Measurements from ENCODE around the gene TRIM56.
"Not testable (repeated sequence)": the region's sequence is repeated elsewhere in the genome, so short reads cannot be mapped to it uniquely, and the experiment has no call there.

Gene TRIM56

DNA sequence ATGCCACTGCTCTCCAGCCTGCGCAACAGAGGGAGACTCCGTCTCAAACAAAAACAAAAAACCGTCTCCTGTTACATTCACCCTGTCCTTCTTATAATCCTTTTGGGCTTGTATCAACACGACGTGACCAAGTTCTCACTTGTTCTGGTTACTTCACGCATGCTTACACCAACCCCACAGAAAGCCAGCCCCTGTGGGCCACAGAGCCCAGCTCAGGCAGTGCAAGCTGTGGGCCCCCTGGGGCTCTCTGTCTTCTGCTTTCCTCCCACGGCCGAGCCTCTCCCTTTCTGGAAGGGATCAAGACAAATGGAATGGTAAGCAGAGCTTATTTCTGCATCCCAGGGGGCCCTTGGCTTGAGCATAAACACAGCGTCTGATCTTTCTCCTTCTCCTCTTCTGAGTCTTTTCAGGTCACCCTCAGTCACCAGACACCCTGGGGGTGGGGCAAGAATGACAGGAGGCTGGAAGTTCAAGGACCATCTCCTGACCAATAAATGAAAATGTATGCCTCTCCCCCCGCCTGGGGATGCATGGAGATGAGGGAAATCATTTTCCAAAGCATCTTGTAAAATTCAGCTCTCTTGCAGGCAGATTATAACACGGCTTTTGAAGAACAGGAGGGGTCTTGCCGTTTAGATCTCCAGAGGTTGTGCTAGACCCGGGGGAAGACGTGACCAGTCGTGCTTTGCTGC, 19.0 kb upstream of the TRIM56 start:
- peaks cover 13% of the 10 kb centered on the region for H3K4me1 ChIP-seq (ENCODE audit: insufficient read depth, insufficient read length)
- no peak for DNase-seq (ENCODE audit: low read depth, low spot score)
- H3K4me3 ChIP-seq (ENCODE audit: insufficient read length, low read depth) = no peak overlapping the region
- peak overlapping the region; percentile 33 for H3K9ac ChIP-seq (ENCODE audit: insufficient read length, low read depth)
- H3K9me3 ChIP-seq (ENCODE audit: insufficient read depth, low read length) = no peaks in the 10 kb centered on the region
- TF ChIP-seq YY1 (IDR thresholded peaks at IDR 0.05; ENCODE audit: insufficient read depth, insufficient read length) (no peak), SUZ12 (IDR thresholded peaks at IDR 0.05; ENCODE audit: extremely low read depth, insufficient read depth, insufficient read length) (no peak), ZNF274 (IDR thresholded peaks at IDR 0.05; ENCODE audit: low read depth, low read length) (no peak)
- H3K27me3 ChIP-seq (ENCODE audit: insufficient read depth, insufficient read length) = no peaks in the 10 kb centered on the region
- no peaks in the 10 kb centered on the region for H3K36me3 ChIP-seq (ENCODE audit: insufficient read depth, insufficient read length, low read length)

GRCh38 chr7:101066833-101067177, 18.5 kb upstream of the TRIM56 start:
- DNase-seq (ENCODE audit: low read depth, low spot score) = no peak
- Histone ChIP-seq H3K9me3 (ENCODE audit: insufficient read depth, low read length) (no peaks in the 10 kb centered on the region), H3K4me3 (ENCODE audit: insufficient read length, low read depth) (no peak overlapping the region), H3K9ac (ENCODE audit: insufficient read length, low read depth) (peak overlapping the region; percentile 33), H3K36me3 (ENCODE audit: insufficient read depth, insufficient read length, low read length) (no peaks in the 10 kb centered on the region), H3K27me3 (ENCODE audit: insufficient read depth, insufficient read length) (no peaks in the 10 kb centered on the region), H3K4me1 (ENCODE audit: insufficient read depth, insufficient read length) (peaks cover 13% of the 10 kb centered on the region)
- TF ChIP-seq ZNF274 (IDR thresholded peaks at IDR 0.05; ENCODE audit: low read depth, low read length) = no peak
- TF ChIP-seq SUZ12 (IDR thresholded peaks at IDR 0.05; ENCODE audit: extremely low read depth, insufficient read depth, insufficient read length) = no peak
- TF ChIP-seq YY1 (IDR thresholded peaks at IDR 0.05; ENCODE audit: insufficient read depth, insufficient read length) = no peak

DNA sequence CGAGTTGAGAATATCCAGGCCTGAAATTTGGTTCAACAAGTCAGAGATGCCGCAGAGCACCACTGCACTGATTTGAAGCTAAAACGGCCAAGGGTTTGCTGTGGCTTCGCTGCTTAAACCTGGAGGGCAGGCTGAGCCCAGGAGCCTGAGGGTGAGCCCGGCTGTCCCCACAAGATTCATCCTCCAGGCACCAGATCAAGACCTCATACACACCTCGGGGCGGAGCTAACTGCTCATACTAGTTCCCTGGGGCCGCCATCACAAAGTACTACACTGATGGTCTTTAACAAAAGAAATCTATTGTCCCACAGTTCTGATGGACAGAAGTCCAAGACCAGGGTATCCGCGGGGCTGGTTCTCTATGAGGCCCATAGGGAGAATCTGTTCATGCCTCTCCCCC, 16.9 kb upstream of the TRIM56 start:
- H3K4me1 ChIP-seq (ENCODE audit: insufficient read depth, insufficient read length) = peaks cover 13% of the 10 kb centered on the region
- no peak overlapping the region for H3K4me3 ChIP-seq (ENCODE audit: insufficient read length, low read depth)
- DNase-seq (ENCODE audit: low read depth, low spot score) = no peak
- no peaks in the 10 kb centered on the region for H3K9me3 ChIP-seq (ENCODE audit: insufficient read depth, low read length)
- H3K36me3 ChIP-seq (ENCODE audit: insufficient read depth, insufficient read length, low read length) = no peaks in the 10 kb centered on the region
- H3K9ac ChIP-seq (ENCODE audit: insufficient read length, low read depth) = no peak overlapping the region
- no peaks in the 10 kb centered on the region for H3K27me3 ChIP-seq (ENCODE audit: insufficient read depth, insufficient read length)
- no peak for TF ChIP-seq SUZ12 (IDR thresholded peaks at IDR 0.05; ENCODE audit: extremely low read depth, insufficient read depth, insufficient read length)
- TF ChIP-seq YY1 (IDR thresholded peaks at IDR 0.05; ENCODE audit: insufficient read depth, insufficient read length) = no peak
- no peak for TF ChIP-seq ZNF274 (IDR thresholded peaks at IDR 0.05; ENCODE audit: low read depth, low read length)

DNA sequence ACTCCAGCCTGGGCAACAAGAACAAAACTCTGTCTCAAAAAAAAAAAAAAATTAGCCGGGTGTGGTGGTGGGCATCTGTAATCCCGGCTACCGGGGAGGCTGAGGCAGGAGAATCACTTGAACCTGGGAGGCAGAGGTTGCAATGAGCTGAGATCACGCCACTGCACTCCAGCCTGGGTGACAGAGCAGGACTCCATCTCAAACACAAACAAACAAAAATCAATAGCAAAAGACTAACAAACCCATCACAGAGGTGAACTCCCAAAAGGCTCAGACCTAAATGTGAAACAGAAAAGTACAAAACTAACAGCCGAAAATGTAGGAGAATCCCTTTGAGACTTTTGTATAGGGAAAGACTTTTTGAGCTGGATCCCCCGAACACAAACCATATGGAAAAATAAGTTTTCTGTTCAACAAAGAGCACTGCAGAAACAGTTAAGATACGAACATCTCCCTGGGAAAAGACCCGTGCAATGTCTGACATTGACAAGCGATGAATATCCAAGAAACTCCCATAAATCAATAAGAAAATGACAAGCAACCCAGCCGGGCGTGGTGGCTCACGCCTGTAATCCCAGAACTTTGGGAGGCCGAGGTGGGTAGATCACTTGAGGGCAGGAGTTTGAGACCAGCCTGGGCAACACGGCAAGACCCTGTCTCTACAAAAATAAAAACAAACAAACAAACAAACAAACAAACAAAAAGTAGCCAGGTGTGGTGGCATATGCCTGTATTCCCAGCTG, 13.7 kb upstream of the TRIM56 start:
- peaks cover 11% of the 10 kb centered on the region for H3K4me1 ChIP-seq (ENCODE audit: insufficient read depth, insufficient read length)
- not testable (repeated sequence) for H3K27me3 ChIP-seq (ENCODE audit: insufficient read depth, insufficient read length); H3K36me3 ChIP-seq (ENCODE audit: insufficient read depth, insufficient read length, low read length); H3K4me3 ChIP-seq (ENCODE audit: insufficient read length, low read depth); H3K9ac ChIP-seq (ENCODE audit: insufficient read length, low read depth); H3K9me3 ChIP-seq (ENCODE audit: insufficient read depth, low read length); DNase-seq (ENCODE audit: low read depth, low spot score)

- H3K4me3 ChIP-seq (ENCODE audit: insufficient read length, low read depth) = no peak overlapping the region
- H3K9me3 ChIP-seq (ENCODE audit: insufficient read depth, low read length) = no peaks in the 10 kb centered on the region
- H3K9ac ChIP-seq (ENCODE audit: insufficient read length, low read depth) = no peak overlapping the region
- DNase-seq (ENCODE audit: low read depth, low spot score) = no peak
- H3K4me1 ChIP-seq (ENCODE audit: insufficient read depth, insufficient read length) = peaks cover 7% of the 10 kb centered on the region
- no peak for TF ChIP-seq SUZ12 (IDR thresholded peaks at IDR 0.05; ENCODE audit: extremely low read depth, insufficient read depth, insufficient read length)
- no peak for TF ChIP-seq YY1 (IDR thresholded peaks at IDR 0.05; ENCODE audit: insufficient read depth, insufficient read length)
- no peak for TF ChIP-seq ZNF274 (IDR thresholded peaks at IDR 0.05; ENCODE audit: low read depth, low read length)
- no peaks in the 10 kb centered on the region for H3K36me3 ChIP-seq (ENCODE audit: insufficient read depth, insufficient read length, low read length)
- H3K27me3 ChIP-seq (ENCODE audit: insufficient read depth, insufficient read length) = peaks cover 5% of the 10 kb centered on the region
Observed at GRCh38 chr7:101075646-101076045, 9.6 kb upstream of the TRIM56 start.

DNA sequence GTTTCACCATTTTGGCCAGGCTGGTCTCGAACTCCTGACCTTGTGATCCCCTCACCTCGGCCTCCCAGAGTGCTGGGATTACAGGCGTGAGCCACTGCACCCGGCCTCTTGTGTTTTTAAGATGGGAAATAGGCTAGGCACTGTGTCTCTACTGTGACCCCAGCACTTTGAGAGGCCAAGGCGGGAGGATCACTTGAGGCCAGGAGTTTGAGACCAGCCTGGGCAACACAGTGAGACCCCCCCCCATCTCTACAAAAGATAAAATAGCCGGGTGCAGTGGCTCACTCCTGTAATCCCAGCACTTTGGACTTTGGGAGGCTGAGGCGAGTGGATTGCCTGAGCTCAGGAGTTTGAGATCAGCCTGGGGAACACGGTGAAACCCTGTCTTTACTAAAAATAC, 9.1 kb upstream of the TRIM56 start:
- not testable (repeated sequence) for H3K4me1 ChIP-seq (ENCODE audit: insufficient read depth, insufficient read length); H3K27me3 ChIP-seq (ENCODE audit: insufficient read depth, insufficient read length); H3K9ac ChIP-seq (ENCODE audit: insufficient read length, low read depth); DNase-seq (ENCODE audit: low read depth, low spot score); H3K36me3 ChIP-seq (ENCODE audit: insufficient read depth, insufficient read length, low read length); H3K4me3 ChIP-seq (ENCODE audit: insufficient read length, low read depth); H3K9me3 ChIP-seq (ENCODE audit: insufficient read depth, low read length)

DNA sequence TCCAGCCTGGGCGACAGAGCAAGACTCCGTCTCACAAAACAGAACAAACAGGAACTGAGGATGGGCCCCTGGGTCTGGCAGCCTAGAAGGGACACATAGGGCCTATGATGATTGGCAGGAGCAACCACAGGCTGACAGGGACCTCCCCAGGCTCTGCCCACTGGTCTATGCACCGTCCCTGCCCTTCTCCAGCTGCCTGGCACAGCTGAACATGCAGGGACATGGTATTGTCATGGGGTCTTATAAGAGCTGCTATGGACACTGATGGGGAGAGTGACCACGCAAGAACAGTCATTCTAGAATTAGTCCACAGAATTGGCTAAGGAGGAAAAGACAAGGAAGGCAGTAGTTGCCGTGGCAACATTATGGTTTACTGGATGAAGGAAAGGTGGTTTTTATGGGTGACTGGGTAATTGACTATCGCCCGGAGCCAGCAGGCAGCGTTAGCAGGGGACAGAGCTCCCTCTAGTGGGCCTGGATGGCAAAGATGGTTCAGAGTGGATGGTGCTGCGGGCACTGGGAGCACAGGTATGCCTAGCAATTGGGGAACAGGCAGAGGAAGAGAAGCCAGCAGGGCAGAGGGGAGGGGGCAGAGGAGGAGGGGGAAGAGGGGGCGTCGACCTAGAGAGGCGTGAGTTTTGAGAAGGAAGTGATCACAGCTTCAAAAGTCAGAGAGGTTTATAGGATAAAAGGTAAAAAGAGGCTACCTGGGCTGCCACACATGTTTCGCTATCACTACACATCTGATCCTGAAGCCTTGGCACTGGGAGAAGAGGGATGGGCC, 7.8 kb upstream of the TRIM56 start:
- peak; percentile 75 for DNase-seq (ENCODE audit: low read depth, low spot score)
- Histone ChIP-seq H3K27me3 (ENCODE audit: insufficient read depth, insufficient read length) (peaks cover 5% of the 10 kb centered on the region), H3K4me1 (ENCODE audit: insufficient read depth, insufficient read length) (peaks cover 7% of the 10 kb centered on the region), H3K9ac (ENCODE audit: insufficient read length, low read depth) (no peak overlapping the region), H3K4me3 (ENCODE audit: insufficient read length, low read depth) (no peak overlapping the region), H3K9me3 (ENCODE audit: insufficient read depth, low read length) (no peaks in the 10 kb centered on the region), H3K36me3 (ENCODE audit: insufficient read depth, insufficient read length, low read length) (no peaks in the 10 kb centered on the region)
- no peak for TF ChIP-seq YY1 (IDR thresholded peaks at IDR 0.05; ENCODE audit: insufficient read depth, insufficient read length)
- TF ChIP-seq SUZ12 (IDR thresholded peaks at IDR 0.05; ENCODE audit: extremely low read depth, insufficient read depth, insufficient read length) = no peak
- TF ChIP-seq ZNF274 (IDR thresholded peaks at IDR 0.05; ENCODE audit: low read depth, low read length) = no peak

Data from NT2/D1 (cell line).